Measurements from ENCODE around the gene NR4A1. TPM values are rescaled to one million over a fixed set of nuclear protein-coding genes. Genes with fewer than 3 reads are reported as not detected.

The NR4A1 gene
- total RNA-seq, 1 donor from 2014 or later: 863 TPM

DNA sequence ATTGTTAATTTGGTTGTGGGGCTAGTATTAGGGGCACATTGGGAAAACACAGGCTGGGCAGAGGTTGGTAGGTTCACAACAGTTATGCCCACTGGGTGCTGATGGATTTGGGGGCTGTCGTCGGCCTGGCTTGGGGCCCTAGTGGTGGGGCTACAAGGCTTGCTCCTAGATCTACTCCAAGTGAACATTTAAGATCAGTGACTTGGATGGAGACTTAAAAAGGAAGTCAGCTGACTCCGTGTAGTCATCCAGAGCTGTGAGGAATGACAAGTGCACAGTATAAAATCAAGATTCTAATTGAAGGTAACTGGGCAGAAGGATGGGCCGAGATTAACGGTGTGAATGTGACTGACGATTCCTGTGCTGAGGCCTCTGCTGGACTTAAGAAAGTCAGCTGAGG is 12.8 kb upstream of the NR4A1 start:
- no peak for DNase-seq (ENCODE audit: low spot score)

DNA sequence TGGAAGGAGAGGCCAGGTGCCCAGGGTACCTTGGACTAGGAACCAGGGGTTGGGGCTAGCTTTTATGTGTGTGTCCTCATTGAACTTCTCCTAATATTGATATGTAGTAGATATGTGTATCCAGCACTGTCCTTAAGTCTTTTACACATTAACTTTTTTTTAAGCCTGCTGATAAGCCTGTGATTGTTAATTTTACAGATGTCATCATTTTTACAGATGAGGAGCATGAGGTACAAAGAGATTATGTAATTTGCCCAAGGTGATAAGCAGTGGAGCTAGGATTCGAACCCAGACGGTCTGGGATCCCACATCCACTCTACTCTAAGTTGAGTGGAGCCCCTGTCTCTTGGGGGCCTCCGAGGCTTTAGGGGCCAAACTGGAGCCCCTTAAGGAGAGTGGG is 10.2 kb upstream of the NR4A1 start:
- no peak for DNase-seq (ENCODE audit: low spot score)

DNA sequence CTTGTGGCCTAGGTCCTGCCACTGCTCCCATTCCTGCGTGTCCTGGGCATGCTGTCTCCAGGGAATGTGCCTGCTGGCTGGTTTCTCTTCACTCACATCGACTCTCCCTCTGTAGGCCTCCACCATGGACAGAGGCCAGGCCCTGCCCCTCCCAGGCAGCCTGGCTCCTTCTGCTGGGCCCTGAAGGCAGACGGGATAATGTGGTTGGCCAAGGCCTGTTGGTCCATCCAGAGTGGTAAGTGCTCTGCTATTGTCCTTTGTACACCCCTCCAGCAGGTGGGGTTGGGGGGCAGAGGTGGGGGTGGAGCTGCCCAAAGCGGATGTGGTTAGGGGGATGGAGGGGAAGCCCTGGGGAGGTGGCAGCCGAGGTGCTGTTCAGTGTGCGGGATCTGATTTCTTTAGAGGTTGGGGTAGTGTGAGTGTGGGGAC is 9.5 kb upstream of the NR4A1 start:
- DNase-seq (ENCODE audit: low spot score): no peak

DNA sequence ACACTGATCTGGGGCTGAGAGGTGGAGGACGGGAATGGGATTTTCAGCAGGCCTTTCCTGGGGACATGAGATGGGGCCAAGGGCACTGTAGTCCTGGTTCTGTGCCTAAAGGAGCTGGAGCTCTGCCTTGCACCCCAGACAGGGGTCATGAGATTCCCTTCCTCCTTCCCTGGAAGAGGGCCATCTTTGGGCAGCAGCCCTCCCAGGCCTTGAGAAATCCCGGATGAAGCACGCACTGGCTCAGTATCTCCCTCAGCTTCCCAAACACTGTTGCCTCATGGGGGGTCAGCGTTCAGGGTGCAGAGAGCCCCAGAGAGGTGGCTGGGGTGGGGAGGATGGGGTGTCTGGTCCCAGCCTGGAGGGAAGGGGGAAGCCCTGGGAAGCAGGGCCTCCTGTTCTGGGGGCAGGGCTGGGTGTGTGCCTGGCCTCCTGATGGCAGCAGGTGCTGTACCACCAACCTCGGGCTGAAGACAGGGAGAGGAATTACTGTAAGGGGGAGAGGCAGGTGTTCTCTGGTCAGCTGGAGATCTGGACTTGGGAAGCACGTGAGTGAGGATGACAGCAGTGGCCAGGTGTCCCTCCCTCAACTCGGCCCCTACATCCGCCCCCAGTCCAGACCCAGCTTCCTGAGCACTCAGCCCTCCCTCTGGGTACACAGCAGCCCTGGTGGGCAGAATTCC is 8.4 kb upstream of the NR4A1 start:
- DNase-seq (ENCODE audit: low spot score): no peak

DNA sequence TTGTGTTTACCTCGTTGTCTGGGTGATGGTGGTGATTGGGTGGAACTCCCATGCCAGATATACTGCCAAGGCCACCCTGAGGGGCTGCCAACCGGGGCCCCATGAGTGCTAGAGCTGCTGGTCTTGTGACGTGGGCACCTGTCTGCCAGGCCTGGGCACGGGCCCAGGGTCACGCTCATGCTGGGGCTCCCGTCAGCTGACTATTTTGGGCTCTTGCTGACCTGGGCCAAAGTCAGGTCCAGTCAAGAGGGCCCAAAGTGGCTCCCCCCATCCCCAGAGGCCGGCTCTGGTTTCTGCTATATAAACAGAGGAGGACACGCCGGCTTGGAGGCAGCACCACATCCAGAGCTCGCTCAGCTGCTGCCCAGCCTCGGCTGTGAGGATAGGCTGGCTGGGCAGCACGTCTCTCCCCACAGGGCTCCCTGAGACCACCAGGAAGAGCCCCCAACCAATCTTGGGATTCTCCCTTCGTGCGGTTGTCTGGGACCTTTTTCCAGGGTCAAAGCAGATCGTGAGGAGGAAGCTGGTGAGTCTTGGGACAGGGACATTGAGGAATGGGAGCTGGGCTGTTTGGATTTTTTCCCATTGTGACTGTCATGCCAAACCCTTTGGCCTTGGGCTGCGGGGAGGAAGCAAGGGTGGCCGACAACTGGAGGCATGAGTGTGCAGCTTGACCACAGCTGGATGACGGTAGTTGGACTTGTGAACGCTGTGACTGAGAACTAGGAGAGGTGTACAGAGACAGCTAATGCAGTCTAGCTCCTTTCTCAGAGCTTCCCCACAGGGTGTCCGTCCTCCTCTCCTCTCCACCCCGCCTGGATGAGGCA is 7.6 kb upstream of the NR4A1 start:
- DNase-seq (ENCODE audit: low spot score): no peak

DNA sequence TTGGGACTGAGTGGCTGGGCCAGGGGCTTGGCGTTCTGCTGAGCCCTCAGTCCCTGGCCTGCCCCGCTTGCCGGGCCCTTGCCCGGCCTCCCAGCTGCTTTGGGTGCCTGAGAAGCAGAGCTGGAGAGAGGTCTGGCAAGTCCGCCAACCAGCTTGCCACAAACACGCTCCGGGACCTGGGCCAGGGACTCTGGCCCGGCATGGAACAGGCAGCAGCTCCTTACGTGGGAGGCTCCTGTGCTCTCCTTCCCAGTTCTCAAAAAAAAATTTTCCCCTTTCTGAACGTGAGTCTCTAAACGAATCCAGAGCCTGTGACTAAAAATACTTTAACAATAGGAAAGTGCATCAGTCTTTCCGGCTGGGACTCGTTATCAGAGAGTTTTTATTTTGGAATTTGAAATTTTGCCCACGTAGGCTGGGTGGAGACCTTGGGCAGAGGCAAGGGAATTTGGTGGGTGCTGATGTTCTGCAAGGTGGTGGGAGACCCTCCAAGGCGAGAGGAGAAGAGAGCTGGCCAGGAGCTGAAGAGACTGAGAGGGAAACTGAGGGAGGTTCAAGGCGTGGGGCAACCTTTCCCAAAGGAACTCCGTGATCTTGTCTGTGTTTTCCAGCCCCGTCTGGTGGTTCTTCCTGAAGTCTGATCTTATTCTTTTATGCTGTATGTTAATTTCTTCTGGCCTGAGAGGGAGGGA is 6.8 kb upstream of the NR4A1 start:
- no peak for DNase-seq (ENCODE audit: low spot score)

DNA sequence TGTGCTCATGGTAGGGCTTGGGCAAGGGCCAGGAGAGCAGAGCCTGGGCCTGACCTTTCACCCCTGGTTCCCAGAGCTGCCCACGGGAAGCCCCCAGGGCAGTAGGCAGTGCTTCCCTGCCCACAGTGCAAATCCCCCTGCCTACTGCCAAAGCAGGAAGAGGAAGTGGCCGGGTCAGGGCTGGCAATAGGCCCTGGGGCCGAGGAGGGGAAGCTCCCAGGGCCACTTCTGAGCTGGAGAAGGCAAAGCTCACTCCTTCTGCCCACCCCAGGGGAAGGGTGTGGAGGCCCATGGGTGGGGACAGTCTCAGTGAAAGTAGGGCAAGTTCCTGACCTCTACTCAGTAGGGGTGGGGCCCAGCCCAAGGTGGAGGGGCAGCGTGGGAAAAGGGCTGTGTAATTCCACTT is 5.4 kb upstream of the NR4A1 start:
- DNase-seq (ENCODE audit: low spot score): no peak

DNA sequence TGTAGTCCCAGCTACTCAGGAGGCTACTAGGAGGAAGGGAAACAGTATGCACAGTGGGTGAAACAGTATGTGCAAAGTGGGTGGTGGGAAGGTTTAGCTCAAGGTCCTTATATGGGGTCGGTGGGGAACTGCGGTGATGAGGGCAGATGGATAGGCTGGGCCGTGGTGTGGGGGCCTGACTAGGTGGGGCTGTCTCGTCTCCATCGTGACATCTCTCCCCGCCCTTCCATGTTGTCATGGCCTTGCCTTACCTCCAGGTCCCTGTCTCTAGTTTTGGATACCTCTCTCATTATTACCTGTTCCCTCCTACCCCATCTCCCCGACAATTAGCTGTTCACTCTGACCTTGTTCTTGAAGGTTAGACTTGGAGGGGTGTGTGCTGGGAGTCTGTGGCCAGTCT is 4.4 kb upstream of the NR4A1 start:
- DNase-seq (ENCODE audit: low spot score): no peak

DNA sequence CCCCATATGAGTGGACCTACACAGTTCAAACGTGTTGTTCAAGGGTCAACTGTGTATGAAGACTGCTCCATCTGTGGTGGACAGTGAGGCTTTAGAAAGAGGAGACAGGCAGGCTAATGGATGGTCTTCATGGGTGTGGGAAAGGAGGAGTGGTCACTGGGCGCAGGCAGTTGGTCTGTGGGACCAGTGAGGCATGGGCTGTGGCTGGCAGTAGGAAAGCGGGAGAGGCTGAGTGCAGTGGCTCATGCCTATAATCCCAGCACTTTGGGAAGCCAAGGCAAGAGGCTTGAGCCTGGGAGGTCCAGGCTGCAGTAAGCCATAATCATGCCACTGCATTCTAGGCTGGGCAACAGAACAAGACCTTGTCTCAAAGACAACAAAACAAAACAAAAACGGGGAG is 2.0 kb upstream of the NR4A1 start:
- DNase-seq (ENCODE audit: low spot score): no peak

DNA sequence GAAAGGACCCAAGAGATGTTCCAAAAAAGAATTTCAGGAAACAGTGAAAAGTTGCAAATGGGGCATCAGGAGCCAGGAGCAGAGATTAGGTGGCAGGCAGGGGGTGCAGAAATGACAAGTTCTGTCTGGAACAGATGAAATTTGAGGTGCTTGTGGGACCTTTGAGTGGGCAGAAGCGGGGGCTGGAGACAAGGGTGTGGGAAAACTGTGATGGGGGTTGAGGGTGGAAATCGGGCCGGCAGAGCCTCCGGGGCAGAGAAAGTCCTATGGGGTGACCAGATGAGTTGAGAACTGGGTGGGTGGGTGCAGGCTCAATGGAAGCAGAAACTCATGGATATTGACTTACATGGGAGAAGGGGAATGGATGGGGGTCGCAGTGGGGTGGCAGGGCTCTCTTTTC is 1.6 kb upstream of the NR4A1 start:
- no peak for DNase-seq (ENCODE audit: low spot score)

DNA sequence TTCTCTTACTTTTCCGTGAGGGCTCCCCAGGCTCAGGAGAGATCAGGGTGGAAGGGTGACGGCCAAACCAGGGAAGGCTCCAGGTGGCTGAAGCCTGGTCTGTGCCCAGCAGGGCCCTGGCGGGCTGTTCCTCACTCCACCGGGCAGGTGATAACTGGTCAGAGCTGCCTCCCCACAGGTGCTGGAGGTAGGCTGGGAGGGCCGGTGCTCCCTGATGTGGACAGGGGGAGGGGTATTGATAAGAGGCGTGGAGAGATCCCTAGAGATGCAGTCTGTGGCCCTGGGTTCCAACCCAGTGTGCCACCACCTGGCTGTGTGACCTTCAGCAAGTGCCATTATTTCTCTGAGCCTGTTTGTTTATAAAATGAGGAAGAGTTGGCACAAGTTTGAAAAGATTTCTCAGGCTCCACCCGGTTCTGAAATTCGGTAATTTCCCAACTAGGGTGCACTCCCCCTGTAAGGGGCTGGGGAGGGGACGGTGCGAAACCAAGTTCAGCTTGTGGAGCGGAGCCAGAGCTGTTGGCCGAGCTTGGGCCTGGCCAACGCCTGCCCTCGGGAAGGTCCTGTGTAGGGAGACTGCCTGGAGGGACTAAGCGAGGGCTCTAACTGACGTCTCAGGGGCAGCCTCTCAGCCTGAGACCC is 1.0 kb upstream of the NR4A1 start:
- no peak for DNase-seq (ENCODE audit: low spot score)

DNA sequence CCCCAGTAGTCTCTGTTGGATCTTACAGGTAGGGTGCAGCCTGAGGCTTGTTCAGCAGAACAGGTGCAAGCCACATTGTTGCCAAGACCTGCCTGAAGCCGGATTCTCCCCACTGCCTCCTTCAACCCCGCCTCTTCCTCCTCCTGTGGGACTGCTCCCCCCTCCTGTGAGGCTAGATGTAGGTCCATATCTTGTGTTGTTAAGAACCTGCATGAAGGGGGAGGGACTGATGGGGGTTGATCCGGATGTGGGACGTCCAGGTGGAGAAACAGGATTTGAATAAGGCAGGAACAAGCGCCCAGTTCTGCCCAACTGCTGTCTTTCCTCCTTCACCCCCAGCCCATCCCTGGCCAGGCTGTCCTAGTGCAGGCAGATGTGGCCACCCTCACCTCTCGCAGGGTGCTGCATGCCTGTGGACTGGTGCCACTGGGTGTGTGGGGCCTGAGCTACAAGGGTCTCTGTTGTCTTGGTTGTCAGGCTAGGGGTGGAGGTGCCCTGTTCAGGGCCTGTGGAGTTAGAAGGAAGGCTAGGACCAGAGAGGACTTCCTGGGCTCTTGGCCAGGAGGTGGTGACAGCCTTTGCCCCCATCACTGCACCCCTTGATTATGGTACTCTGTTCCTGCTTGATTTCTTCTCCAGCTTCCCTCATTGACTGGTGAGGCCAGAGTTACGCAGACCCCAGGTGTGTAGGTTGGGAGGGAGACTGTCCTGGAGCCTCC is 1.4 kb downstream of the NR4A1 start:
- DNase-seq (ENCODE audit: low spot score): no peak

DNA sequence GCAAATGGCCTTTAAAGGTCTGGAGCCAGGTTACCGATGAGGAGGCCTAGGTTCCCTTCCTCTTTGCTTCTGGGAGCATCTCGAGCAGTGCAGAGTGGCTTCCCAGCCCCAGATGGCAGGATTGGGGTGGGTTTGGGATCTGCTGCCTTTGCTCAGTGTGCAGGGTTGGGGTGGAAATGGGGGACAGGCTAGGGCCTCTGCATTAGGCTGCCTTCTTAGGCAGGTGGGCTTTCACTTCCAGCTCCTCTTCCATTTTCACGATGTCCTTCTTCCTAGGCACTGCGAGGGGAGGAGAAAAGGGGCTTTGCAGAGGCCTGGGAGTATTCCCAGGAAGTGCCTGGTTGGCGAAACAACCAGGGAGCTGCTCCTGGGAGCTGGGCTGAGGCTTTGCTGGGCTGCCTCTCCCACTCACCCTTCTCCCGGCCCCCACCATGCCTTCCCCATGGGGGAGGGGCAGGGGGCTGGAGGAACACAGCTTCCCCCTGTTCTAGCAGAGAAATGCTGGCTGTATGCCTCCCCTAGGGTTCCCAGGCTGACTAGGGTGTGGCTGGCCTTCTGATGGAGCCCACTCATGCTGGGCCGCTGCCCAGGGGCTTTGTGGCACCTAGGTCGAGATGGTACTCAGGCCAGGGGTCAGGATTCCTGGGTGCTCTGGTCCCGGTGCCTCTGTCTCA is 2.4 kb downstream of the NR4A1 start:
- DNase-seq (ENCODE audit: low spot score): no peak

DNA sequence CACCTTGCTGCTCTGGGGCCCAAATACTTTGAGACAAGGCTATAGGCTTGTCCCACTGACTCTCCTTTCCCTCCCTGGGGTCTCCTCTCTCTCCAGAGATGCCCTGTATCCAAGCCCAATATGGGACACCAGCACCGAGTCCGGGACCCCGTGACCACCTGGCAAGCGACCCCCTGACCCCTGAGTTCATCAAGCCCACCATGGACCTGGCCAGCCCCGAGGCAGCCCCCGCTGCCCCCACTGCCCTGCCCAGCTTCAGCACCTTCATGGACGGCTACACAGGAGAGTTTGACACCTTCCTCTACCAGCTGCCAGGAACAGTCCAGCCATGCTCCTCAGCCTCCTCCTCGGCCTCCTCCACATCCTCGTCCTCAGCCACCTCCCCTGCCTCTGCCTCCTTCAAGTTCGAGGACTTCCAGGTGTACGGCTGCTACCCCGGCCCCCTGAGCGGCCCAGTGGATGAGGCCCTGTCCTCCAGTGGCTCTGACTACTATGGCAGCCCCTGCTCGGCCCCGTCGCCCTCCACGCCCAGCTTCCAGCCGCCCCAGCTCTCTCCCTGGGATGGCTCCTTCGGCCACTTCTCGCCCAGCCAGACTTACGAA is 3.1 kb downstream of the NR4A1 start:
- no peak for DNase-seq (ENCODE audit: low spot score)

DNA sequence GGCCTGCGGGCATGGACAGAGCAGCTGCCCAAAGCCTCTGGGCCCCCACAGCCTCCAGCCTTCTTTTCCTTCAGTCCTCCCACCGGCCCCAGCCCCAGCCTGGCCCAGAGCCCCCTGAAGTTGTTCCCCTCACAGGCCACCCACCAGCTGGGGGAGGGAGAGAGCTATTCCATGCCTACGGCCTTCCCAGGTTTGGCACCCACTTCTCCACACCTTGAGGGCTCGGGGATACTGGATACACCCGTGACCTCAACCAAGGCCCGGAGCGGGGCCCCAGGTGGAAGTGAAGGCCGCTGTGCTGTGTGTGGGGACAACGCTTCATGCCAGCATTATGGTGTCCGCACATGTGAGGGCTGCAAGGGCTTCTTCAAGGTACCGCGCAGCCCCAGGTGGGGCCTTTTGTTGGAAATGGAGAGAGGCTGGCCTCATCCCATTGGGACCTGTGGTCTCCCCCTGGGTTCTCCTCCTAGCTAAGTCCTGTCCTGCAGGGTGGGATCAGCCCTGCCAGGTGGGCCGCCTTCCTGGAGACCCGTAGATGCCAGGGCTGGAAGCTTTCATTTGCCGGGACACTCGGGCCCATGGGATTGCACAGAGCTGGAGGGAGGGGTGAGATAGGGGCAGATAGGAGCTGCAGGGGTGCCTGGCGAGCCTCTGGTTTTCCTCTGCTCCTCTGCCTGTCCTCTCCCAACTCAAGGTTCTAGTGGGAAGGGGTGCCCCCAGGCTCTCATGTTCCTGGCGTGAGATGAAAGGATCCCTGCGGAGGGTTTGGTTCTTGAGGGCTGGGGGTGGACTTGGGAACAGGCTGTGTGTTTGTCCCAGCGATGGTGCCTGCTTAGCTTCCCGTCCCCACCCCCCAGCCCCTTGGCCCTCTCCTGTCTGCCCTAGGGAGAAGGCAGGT is 3.8 kb downstream of the NR4A1 start:
- no peak for DNase-seq (ENCODE audit: low spot score)

DNA sequence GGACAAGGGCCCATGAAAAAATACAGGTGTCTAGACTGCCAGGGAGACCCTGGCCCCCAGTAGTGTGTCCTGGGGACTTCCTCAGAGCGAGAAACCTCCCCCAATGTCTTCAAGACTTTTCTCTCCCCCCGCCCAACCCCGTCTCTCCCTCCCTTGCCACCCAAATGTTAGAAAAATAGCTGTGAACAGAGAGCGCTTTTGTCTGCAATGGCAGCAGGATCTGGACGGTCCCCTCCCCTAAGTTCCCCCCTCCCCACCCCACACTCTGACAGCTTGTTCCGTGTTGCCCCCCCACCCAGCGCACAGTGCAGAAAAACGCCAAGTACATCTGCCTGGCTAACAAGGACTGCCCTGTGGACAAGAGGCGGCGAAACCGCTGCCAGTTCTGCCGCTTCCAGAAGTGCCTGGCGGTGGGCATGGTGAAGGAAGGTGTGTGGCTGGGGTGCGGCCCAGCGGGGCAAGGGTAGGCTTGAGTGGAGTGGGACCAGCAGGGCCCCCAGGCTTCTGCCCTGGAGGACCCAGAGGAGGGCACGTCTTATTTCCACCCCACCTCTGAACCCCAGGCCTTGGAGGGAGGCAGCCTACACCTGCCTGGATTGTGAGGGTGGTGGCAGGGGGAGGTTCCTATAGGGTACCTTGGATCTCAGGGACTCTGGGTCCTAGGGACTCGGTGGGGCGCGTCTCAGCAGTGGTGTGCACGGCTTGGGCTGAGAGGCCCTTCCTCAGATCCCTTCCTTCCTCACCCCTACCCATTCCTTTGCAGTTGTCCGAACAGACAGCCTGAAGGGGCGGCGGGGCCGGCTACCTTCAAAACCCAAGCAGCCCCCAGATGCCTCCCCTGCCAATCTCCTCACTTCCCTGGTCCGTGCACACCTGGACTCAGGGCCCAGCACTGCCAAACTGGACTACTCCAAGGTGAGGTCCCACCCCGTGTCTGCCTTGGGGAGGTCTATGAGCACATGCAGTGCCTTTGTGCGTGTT is 4.8 kb downstream of the NR4A1 start:
- no peak for DNase-seq (ENCODE audit: low spot score)

DNA sequence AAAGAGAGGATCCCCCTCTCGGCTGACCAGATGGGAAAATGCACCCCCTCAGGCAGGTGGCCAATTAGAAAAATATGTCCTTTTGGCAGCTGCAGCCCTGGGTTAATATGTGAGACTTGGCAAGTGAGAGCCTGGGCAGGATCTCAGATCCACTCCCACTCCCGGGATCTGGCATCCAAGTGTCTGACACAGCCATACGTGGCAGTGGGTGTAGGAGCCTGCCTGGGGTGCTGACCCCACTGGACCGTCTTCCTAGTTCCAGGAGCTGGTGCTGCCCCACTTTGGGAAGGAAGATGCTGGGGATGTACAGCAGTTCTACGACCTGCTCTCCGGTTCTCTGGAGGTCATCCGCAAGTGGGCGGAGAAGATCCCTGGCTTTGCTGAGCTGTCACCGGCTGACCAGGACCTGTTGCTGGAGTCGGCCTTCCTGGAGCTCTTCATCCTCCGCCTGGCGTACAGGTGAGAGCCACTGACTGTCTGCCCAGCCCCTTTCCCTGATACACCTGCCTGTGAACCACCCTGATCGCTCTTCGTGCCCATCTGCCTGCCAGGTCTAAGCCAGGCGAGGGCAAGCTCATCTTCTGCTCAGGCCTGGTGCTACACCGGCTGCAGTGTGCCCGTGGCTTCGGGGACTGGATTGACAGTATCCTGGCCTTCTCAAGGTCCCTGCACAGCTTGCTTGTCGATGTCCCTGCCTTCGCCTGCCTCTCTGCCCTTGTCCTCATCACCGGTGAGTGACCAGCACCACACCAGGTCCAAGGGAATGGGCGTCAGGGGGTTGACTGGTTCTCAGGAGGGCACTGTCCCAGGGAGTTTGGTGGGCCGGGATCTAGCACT is 5.8 kb downstream of the NR4A1 start:
- DNase-seq (ENCODE audit: low spot score): no peak

Measured in mesenteric fat pad (tissue), 1 donor.